ENCODE measurements around the gene PPARGC1A. TPM values are rescaled to one million over a fixed set of nuclear protein-coding genes. Genes with fewer than 3 reads are reported as not detected.

Gene PPARGC1A
- total RNA-seq, 1 donor from 2014 or later: 0.48 TPM

GRCh38 chr4:23762551-23762950 is 127.3 kb downstream of the PPARGC1A start:
- Histone ChIP-seq H3K27ac (ENCODE audit: low read depth, low read length) (no peak overlapping the region), H3K4me1 (ENCODE audit: insufficient read depth, low read length) (no peaks in the 10 kb centered on the region), H3K79me2 (ENCODE audit: insufficient read depth, low read length) (no peaks in the 10 kb centered on the region), H3K9ac (ENCODE audit: low read length) (no peak overlapping the region), H3K27me3 (ENCODE audit: insufficient read depth, low read length) (no peaks in the 10 kb centered on the region), H3K9me3 (ENCODE audit: insufficient read depth, low read depth, low read length) (no peaks in the 10 kb centered on the region), H3K4me2 (ENCODE audit: low read length) (no peak overlapping the region), H4K20me1 (ENCODE audit: insufficient read depth, low read length) (no peaks in the 10 kb centered on the region), H3K4me3 (ENCODE audit: insufficient read depth, low read depth, low read length) (no peak overlapping the region), H2AFZ (ENCODE audit: low read depth, low read length) (no peak overlapping the region), H3K36me3 (ENCODE audit: insufficient read depth, low read length) (no peaks in the 10 kb centered on the region)
- TF ChIP-seq CTCF (IDR thresholded peaks at IDR 0.05; ENCODE audit: insufficient read depth, low read depth, low read length): no peak
- no peak for TF ChIP-seq EZH2 (IDR thresholded peaks at IDR 0.05; ENCODE audit: insufficient read depth, low read length)
- H3K9me3 Mint-ChIP-seq (ENCODE audit: unreplicated experiment): peaks cover 2% of the 10 kb centered on the region
- H3K36me3 Mint-ChIP-seq (ENCODE audit: low read depth, unreplicated experiment): no peaks in the 10 kb centered on the region
- H3K4me1 Mint-ChIP-seq (ENCODE audit: low read depth, unreplicated experiment): peaks cover 3% of the 10 kb centered on the region
- H3K4me3 Mint-ChIP-seq (ENCODE audit: unreplicated experiment): no peak overlapping the region
- DNase-seq (ENCODE audit: low read depth): no peak
- H3K27me3 Mint-ChIP-seq (ENCODE audit: low read depth, unreplicated experiment): no peaks in the 10 kb centered on the region
- no peak for FAIRE-seq
- no peak overlapping the region for H3K27ac Mint-ChIP-seq (ENCODE audit: unreplicated experiment)

- Histone ChIP-seq H3K36me3 (ENCODE audit: insufficient read depth, low read length) (no peaks in the 10 kb centered on the region), H3K27ac (ENCODE audit: low read depth, low read length) (no peak overlapping the region), H3K4me3 (ENCODE audit: insufficient read depth, low read depth, low read length) (no peak overlapping the region), H3K79me2 (ENCODE audit: insufficient read depth, low read length) (no peaks in the 10 kb centered on the region), H3K4me2 (ENCODE audit: low read length) (no peak overlapping the region), H4K20me1 (ENCODE audit: insufficient read depth, low read length) (no peaks in the 10 kb centered on the region), H3K27me3 (ENCODE audit: insufficient read depth, low read length) (no peaks in the 10 kb centered on the region), H3K4me1 (ENCODE audit: insufficient read depth, low read length) (no peaks in the 10 kb centered on the region), H2AFZ (ENCODE audit: low read depth, low read length) (no peak overlapping the region), H3K9me3 (ENCODE audit: insufficient read depth, low read depth, low read length) (no peaks in the 10 kb centered on the region), H3K9ac (ENCODE audit: low read length) (no peak overlapping the region)
- Mint-ChIP-seq H3K27me3 (ENCODE audit: low read depth, unreplicated experiment) (no peaks in the 10 kb centered on the region), H3K27ac (ENCODE audit: unreplicated experiment) (no peak overlapping the region), H3K9me3 (ENCODE audit: unreplicated experiment) (peaks cover 2% of the 10 kb centered on the region), H3K4me1 (ENCODE audit: low read depth, unreplicated experiment) (no peaks in the 10 kb centered on the region), H3K4me3 (ENCODE audit: unreplicated experiment) (no peak overlapping the region), H3K36me3 (ENCODE audit: low read depth, unreplicated experiment) (no peaks in the 10 kb centered on the region)
- DNase-seq (ENCODE audit: low read depth) (no peak), FAIRE-seq (no peak)
- no peak for TF ChIP-seq EZH2 (IDR thresholded peaks at IDR 0.05; ENCODE audit: insufficient read depth, low read length)
- no peak for TF ChIP-seq CTCF (IDR thresholded peaks at IDR 0.05; ENCODE audit: insufficient read depth, low read depth, low read length)
Measured at GRCh38 chr4:23759066-23759465, 130.8 kb downstream of the PPARGC1A start.

GRCh38 chr4:23754688-23755087 is 135.2 kb downstream of the PPARGC1A start:
- Mint-ChIP-seq H3K36me3 (ENCODE audit: low read depth, unreplicated experiment) (no peaks in the 10 kb centered on the region), H3K27me3 (ENCODE audit: low read depth, unreplicated experiment) (peaks cover 3% of the 10 kb centered on the region), H3K4me1 (ENCODE audit: low read depth, unreplicated experiment) (no peaks in the 10 kb centered on the region), H3K4me3 (ENCODE audit: unreplicated experiment) (no peak overlapping the region), H3K9me3 (ENCODE audit: unreplicated experiment) (no peaks in the 10 kb centered on the region), H3K27ac (ENCODE audit: unreplicated experiment) (no peak overlapping the region)
- H3K27ac ChIP-seq (ENCODE audit: low read depth, low read length): no peak overlapping the region
- H3K27me3 ChIP-seq (ENCODE audit: insufficient read depth, low read length): no peaks in the 10 kb centered on the region
- no peak overlapping the region for H3K4me2 ChIP-seq (ENCODE audit: low read length)
- no peak for TF ChIP-seq CTCF (IDR thresholded peaks at IDR 0.05; ENCODE audit: insufficient read depth, low read depth, low read length)
- DNase-seq (ENCODE audit: low read depth) (no peak), FAIRE-seq (no peak)
- no peaks in the 10 kb centered on the region for H3K36me3 ChIP-seq (ENCODE audit: insufficient read depth, low read length)
- no peaks in the 10 kb centered on the region for H3K9me3 ChIP-seq (ENCODE audit: insufficient read depth, low read depth, low read length)
- H3K9ac ChIP-seq (ENCODE audit: low read length): no peak overlapping the region
- H3K79me2 ChIP-seq (ENCODE audit: insufficient read depth, low read length): no peaks in the 10 kb centered on the region
- no peaks in the 10 kb centered on the region for H4K20me1 ChIP-seq (ENCODE audit: insufficient read depth, low read length)
- H3K4me3 ChIP-seq (ENCODE audit: insufficient read depth, low read depth, low read length): no peak overlapping the region
- no peaks in the 10 kb centered on the region for H3K4me1 ChIP-seq (ENCODE audit: insufficient read depth, low read length)
- H2AFZ ChIP-seq (ENCODE audit: low read depth, low read length): no peak overlapping the region
